D721Med (cell line): Measurements from ENCODE around the gene DDX49.
"Not testable (repeated sequence)": the region's sequence is repeated elsewhere in the genome, so short reads cannot be mapped to it uniquely, and the experiment has no call there.

Experiments
- DNase-seq: peaks from one replicate; pipeline ENCODE4 v3.0.0; 2011; ENCODE audit warnings: low spot score; ENCODE audit not compliant: insufficient read length
- FAIRE-seq: peaks from 2 replicates; lab custom pipeline; 2011; peaks lifted over from hg19 to GRCh38; lab: Jason Lieb, UNC
- CTCF ChIP-seq: IDR thresholded peaks from 2 replicates; pipeline ENCODE4 v1.5.1; 2012; ENCODE audit warnings: mild to moderate bottlenecking, control low read depth; ENCODE audit not compliant: insufficient read depth; ENCODE audit errors: missing control alignments

DDX49 gene

GRCh38 chr19:18897094-18898029 is 22.2 kb upstream of the DDX49 start:
- no peak for FAIRE-seq
- no peak for DNase-seq
- TF ChIP-seq CTCF: no peak

- TF ChIP-seq CTCF: no peak
- FAIRE-seq (no peak), DNase-seq (no peak)
These were observed 21.4 kb upstream of the DDX49 start for GRCh38 chr19:18898081-18898606.

- FAIRE-seq: no peak
- no peak for TF ChIP-seq CTCF
- DNase-seq: no peak
These were observed 20.7 kb upstream of the DDX49 start for GRCh38 chr19:18898607-18899408.

- DNase-seq (no peak), FAIRE-seq (no peak)
- no peak for TF ChIP-seq CTCF
These were observed 19.6 kb upstream of the DDX49 start for GRCh38 chr19:18899624-18900560.

- no peak for TF ChIP-seq CTCF
- no peak for FAIRE-seq
- DNase-seq: no peak
These were observed 18.6 kb upstream of the DDX49 start for GRCh38 chr19:18900700-18901481.

- FAIRE-seq (no peak), DNase-seq (no peak)
- TF ChIP-seq CTCF: no peak
These were observed 18.0 kb upstream of the DDX49 start for GRCh38 chr19:18901491-18901890.

GRCh38 chr19:18902519-18902918 is 17.0 kb upstream of the DDX49 start:
- FAIRE-seq, DNase-seq: not testable (repeated sequence)
